ENCODE measurements around the gene TMEM19. TPM values are rescaled to one million over a fixed set of nuclear protein-coding genes. Genes with fewer than 3 reads are reported as not detected.
A peak's percentile ranks its signal among the peaks of the same experiment; 100 is the strongest.

The TMEM19 gene
- polyA plus RNA-seq (2012; ENCODE audit: insufficient read depth, insufficient read length, low read depth): 30.0 TPM

GRCh38 chr12:71685914-71686657, at the start of gene TMEM19:
Gene TMEM19 (plus strand): TSS chr12:71686082. CDS start chr12:71686681, 599 bp downstream.
- no peaks in the 10 kb centered on the region for H3K9me3 ChIP-seq
- DNase-seq: peak; percentile 93
- H3K27me3 ChIP-seq: no peaks in the 10 kb centered on the region
- H3K4me3 ChIP-seq (ENCODE audit: low read depth, low read length): peak within 1 kb of the TSS; percentile 84
- peak; percentile 26 for TF ChIP-seq CTCF (IDR thresholded peaks at IDR 0.05; ENCODE audit: low read depth, low read length)
- H3K36me3 ChIP-seq: no peaks in the 10 kb centered on the region
- H3K4me1 ChIP-seq: no peaks in the 10 kb centered on the region

DNA sequence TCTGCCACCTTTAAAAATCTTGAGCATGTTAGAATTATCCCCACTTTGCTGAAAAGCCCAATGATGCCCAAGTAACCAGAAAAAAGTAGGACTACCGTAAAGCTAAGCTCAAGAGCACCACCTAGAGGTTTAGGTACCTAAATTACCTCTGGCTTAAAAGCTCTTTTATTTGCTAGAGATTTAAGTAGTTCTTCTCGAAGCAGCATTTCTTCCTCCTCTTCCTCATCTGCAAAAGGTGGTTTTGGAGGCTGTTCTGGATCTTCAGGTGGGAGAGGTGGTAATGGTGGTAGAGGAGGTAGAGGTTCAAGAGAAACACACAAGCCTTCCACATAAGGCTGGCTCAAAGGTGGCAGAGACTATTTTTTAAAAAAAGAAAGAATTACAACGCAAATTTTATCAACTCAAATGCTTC, 49.2 kb upstream of the TMEM19 start:
- Histone ChIP-seq H3K9me3 (no peaks in the 10 kb centered on the region), H3K4me1 (peaks cover 2% of the 10 kb centered on the region; the same call in 1 of the 2 replicates), H3K4me3 (ENCODE audit: low read depth, low read length) (no peak overlapping the region), H3K36me3 (peaks cover 71% of the 10 kb centered on the region), H3K27me3 (no peaks in the 10 kb centered on the region)
- peak; percentile 85 for TF ChIP-seq CTCF (IDR thresholded peaks at IDR 0.05; ENCODE audit: low read depth, low read length)
- peak; percentile 50 for DNase-seq

- peaks cover 67% of the 10 kb centered on the region for H3K36me3 ChIP-seq
- H3K9me3 ChIP-seq: no peaks in the 10 kb centered on the region
- no peak overlapping the region for H3K4me3 ChIP-seq (ENCODE audit: low read depth, low read length)
- no peak for TF ChIP-seq CTCF (IDR thresholded peaks at IDR 0.05; ENCODE audit: low read depth, low read length)
- DNase-seq: no peak
- no peaks in the 10 kb centered on the region for H3K27me3 ChIP-seq
- peaks cover 2% of the 10 kb centered on the region; the same call in 1 of the 2 replicates for H3K4me1 ChIP-seq
Measured at GRCh38 chr12:71638499-71638898, 47.4 kb upstream of the TMEM19 start.

GRCh38 chr12:71639341-71639760, 46.5 kb upstream of the TMEM19 start:
- peak; percentile 43 for DNase-seq
- H3K27me3 ChIP-seq: no peaks in the 10 kb centered on the region
- TF ChIP-seq CTCF (IDR thresholded peaks at IDR 0.05; ENCODE audit: low read depth, low read length): peak; percentile 58
- H3K4me3 ChIP-seq (ENCODE audit: low read depth, low read length): no peak overlapping the region
- peaks cover 2% of the 10 kb centered on the region; the same call in 1 of the 2 replicates for H3K4me1 ChIP-seq
- peaks cover 67% of the 10 kb centered on the region for H3K36me3 ChIP-seq
- H3K9me3 ChIP-seq: no peaks in the 10 kb centered on the region

DNA sequence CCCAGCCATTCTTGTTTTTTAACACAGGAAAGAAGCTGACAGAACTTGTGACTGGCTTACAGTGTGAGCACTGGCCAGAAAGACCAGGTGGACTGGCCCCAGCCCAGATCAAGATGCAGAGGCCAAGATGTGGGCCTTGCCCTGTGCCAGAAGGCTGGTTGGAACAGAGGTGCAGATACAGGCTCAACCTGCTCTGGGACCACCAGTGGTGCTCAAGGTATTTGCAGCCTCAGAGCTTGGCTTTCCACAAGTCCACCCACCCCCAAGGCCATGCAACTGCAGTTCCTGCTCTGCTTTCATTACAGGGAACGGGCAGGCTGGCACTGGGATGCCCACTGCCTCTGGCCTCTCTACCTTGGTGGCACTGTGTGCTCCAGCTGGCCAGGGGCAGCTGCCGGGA, 45.6 kb upstream of the TMEM19 start:
- no peak for DNase-seq
- H3K36me3 ChIP-seq: peaks cover 67% of the 10 kb centered on the region
- TF ChIP-seq CTCF (IDR thresholded peaks at IDR 0.05; ENCODE audit: low read depth, low read length): no peak

GRCh38 chr12:71641390-71641789, 44.5 kb upstream of the TMEM19 start:
- H3K9me3 ChIP-seq: no peaks in the 10 kb centered on the region
- DNase-seq: no peak
- H3K36me3 ChIP-seq: peaks cover 62% of the 10 kb centered on the region
- no peak overlapping the region for H3K4me3 ChIP-seq (ENCODE audit: low read depth, low read length)
- no peak for TF ChIP-seq CTCF (IDR thresholded peaks at IDR 0.05; ENCODE audit: low read depth, low read length)
- no peaks in the 10 kb centered on the region for H3K27me3 ChIP-seq
- peaks cover 2% of the 10 kb centered on the region; the same call in 1 of the 2 replicates for H3K4me1 ChIP-seq

More for the DNA sequence above, 45.6 kb upstream of the TMEM19 start:
- no peak overlapping the region for H3K4me3 ChIP-seq (ENCODE audit: low read depth, low read length)
- no peaks in the 10 kb centered on the region for H3K9me3 ChIP-seq
- H3K4me1 ChIP-seq: peaks cover 2% of the 10 kb centered on the region; the same call in 1 of the 2 replicates
- no peaks in the 10 kb centered on the region for H3K27me3 ChIP-seq

All from BE2C (cell line).